ENCODE measurements around the gene ZNF248. TPM values are rescaled to one million over a fixed set of nuclear protein-coding genes. Genes with fewer than 3 reads are reported as not detected.

ZNF248 gene
- total RNA-seq, 4 donors from 2014 or later = 11.8 to 24.0 (median 16.1) TPM

GRCh38 chr10:37855636-37856035, 1.8 kb downstream of the ZNF248 start:
- H3K4me3 ChIP-seq = peak overlapping the region in 1 of 4 donors; percentile 91
- peaks cover 0 to 10% (median 0%) of the 10 kb centered on the region in 3 donors for H3K36me3 ChIP-seq
- 51 to 54% methylated on average over 4 of the region's 4 CpGs for WGBS, 2 donors
- H3K4me1 ChIP-seq = peaks cover 0 to 36% (median 12%) of the 10 kb centered on the region in 4 donors
- no peaks in the 10 kb centered on the region for H3K9me3 ChIP-seq
- TF ChIP-seq POLR2A (IDR thresholded peaks at IDR 0.05) (no peak), CTCF (IDR thresholded peaks at IDR 0.05) (no peak), EP300 (IDR thresholded peaks at IDR 0.05) (no peak)
- no peak for DNase-seq (ENCODE audit: low spot score in 2 of 2)
- no peak overlapping the region for H3K27ac ChIP-seq
- H3K27me3 ChIP-seq = no peaks in the 10 kb centered on the region

- Histone ChIP-seq H3K4me1 (peaks cover 0 to 36% (median 12%) of the 10 kb centered on the region in 4 donors), H3K27me3 (no peaks in the 10 kb centered on the region), H3K36me3 (peaks cover 0 to 10% (median 0%) of the 10 kb centered on the region in 3 donors), H3K4me3 (no peak overlapping the region), H3K9me3 (no peaks in the 10 kb centered on the region), H3K27ac (no peak overlapping the region)
- TF ChIP-seq CTCF (IDR thresholded peaks at IDR 0.05) (no peak), POLR2A (IDR thresholded peaks at IDR 0.05) (no peak), EP300 (IDR thresholded peaks at IDR 0.05) (no peak)
- DNase-seq (ENCODE audit: low spot score in 2 of 2) = no peak
Measured at GRCh38 chr10:37854626-37855025, 2.8 kb downstream of the ZNF248 start.

- no peak overlapping the region for H3K4me3 ChIP-seq
- H3K4me1 ChIP-seq = no peaks in the 10 kb centered on the region
- H3K27me3 ChIP-seq = no peaks in the 10 kb centered on the region
- peaks cover 0 to 17% (median 6%) of the 10 kb centered on the region in 4 donors for H3K9me3 ChIP-seq
- no peak for DNase-seq (ENCODE audit: low spot score in 2 of 2)
- no peak overlapping the region for H3K27ac ChIP-seq
- no peak for TF ChIP-seq POLR2A (IDR thresholded peaks at IDR 0.05)
- TF ChIP-seq EP300 (IDR thresholded peaks at IDR 0.05) = no peak
- no peak for TF ChIP-seq CTCF (IDR thresholded peaks at IDR 0.05)
- peaks cover 0 to 75% (median 5%) of the 10 kb centered on the region in 3 donors for H3K36me3 ChIP-seq
- 72 to 74% methylated on average over 2 of the region's 2 CpGs for WGBS, 2 donors
Measured at GRCh38 chr10:37844644-37845043, 12.8 kb downstream of the ZNF248 start.

GRCh38 chr10:37839243-37839642, 18.2 kb downstream of the ZNF248 start:
- 98% methylated on average over 2 of the region's 2 CpGs for WGBS, 2 donors

More at GRCh38 chr10:37839243-37839642, 18.2 kb downstream of the ZNF248 start:
- no peak overlapping the region for H3K27ac ChIP-seq
- no peaks in the 10 kb centered on the region for H3K27me3 ChIP-seq
- TF ChIP-seq EP300 (IDR thresholded peaks at IDR 0.05) (no peak), POLR2A (IDR thresholded peaks at IDR 0.05) (no peak), CTCF (IDR thresholded peaks at IDR 0.05) (no peak)
- H3K4me1 ChIP-seq = no peaks in the 10 kb centered on the region
- H3K36me3 ChIP-seq = peaks cover 4 to 82% (median 21%) of the 10 kb centered on the region in 3 donors
- peaks cover 0 to 13% (median 6%) of the 10 kb centered on the region in 4 donors for H3K9me3 ChIP-seq
- DNase-seq (ENCODE audit: low spot score in 2 of 2) = no peak
- H3K4me3 ChIP-seq = no peak overlapping the region

Measured in tibial nerve (tissue), 4 donors.